Peyer's patch (tissue), 4 donors: Measurements from ENCODE around the gene PRR5L.

ENCODE experiments used
- POLR2A ChIP-seq, 2 donors: fragments of 450-650 bp; IDR thresholded peaks; one replicate each; pipeline ENCODE4 v1.5.1; 2017; ENCODE audit warnings: antibody characterized with exemption in 2 of 2, mild to moderate bottlenecking in 2 of 2, moderate library complexity in 2 of 2
- TF ChIP-seq, protein P1 (sequence below), 6 experiments: fragments of 450-650 bp in 4 of 6; fragments of 200-600 bp in 2 of 6; sonication (generic) in 1 of 6; IDR thresholded peaks; one replicate each; pipeline ENCODE4 v1.5.1; 2017 to 2019; ENCODE audit warnings: antibody characterized with exemption in 6 of 6, mild to moderate bottlenecking in 3 of 6, moderate library complexity in 1 of 6

DNA sequence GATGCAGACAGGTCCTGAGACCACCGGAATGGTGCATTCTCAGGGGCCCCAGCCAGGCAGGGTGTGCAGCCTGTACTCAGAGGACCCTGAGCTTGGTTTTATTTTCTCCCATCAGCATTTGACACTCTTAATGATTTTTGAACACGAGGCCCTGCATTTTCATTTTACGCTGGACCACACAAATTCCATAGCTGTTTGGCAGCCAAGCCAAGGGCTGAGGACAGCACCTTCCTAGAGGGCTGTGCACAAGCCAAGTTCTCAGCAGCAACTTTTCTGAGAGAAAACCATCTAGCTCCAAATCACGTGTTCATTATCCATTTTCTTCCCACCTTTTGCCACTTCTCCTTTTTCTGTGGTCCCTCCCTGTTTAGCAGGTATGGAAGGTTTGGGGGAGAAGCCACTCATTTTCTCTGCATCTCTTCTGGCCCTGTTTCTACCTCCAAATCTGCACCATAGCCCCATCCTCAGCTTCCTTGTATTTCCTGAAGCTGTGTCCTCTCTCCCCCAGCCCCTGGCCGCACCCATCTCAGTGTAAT, 153.5 kb downstream of the PRR5L start:
- TF ChIP-seq, protein P1, sequence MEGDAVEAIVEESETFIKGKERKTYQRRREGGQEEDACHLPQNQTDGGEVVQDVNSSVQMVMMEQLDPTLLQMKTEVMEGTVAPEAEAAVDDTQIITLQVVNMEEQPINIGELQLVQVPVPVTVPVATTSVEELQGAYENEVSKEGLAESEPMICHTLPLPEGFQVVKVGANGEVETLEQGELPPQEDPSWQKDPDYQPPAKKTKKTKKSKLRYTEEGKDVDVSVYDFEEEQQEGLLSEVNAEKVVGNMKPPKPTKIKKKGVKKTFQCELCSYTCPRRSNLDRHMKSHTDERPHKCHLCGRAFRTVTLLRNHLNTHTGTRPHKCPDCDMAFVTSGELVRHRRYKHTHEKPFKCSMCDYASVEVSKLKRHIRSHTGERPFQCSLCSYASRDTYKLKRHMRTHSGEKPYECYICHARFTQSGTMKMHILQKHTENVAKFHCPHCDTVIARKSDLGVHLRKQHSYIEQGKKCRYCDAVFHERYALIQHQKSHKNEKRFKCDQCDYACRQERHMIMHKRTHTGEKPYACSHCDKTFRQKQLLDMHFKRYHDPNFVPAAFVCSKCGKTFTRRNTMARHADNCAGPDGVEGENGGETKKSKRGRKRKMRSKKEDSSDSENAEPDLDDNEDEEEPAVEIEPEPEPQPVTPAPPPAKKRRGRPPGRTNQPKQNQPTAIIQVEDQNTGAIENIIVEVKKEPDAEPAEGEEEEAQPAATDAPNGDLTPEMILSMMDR (IDR thresholded peaks at IDR 0.05): no peak
- no peak for TF ChIP-seq POLR2A (IDR thresholded peaks at IDR 0.05)
